Measurements from ENCODE around the gene PTPRR. TPM values are rescaled to one million over a fixed set of nuclear protein-coding genes. Genes with fewer than 3 reads are reported as not detected.

The PTPRR gene
- total RNA-seq, 3 donors from 2014 or later, result 16.6 to 46.9 (median 25.1) TPM

DNA sequence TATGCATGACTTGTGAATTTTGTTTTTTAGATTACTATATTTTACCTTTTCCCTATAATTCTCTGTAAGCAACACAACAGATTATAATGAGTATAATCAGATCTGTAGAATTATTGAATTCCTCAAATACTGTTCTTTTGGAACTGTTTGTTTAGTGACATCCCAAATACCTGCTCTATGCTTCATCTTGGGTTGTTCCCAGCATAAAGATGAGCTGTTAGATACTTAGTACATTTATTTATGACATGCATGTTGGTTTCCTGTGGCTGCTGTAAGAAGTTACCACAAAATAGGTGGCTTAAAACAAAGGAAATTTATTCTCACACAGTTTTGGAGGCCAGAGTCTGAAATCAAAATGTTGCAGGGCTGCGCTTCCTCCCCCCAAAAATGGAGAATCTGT lies 78.4 kb downstream of the PTPRR start:
- TF ChIP-seq, protein P1, sequence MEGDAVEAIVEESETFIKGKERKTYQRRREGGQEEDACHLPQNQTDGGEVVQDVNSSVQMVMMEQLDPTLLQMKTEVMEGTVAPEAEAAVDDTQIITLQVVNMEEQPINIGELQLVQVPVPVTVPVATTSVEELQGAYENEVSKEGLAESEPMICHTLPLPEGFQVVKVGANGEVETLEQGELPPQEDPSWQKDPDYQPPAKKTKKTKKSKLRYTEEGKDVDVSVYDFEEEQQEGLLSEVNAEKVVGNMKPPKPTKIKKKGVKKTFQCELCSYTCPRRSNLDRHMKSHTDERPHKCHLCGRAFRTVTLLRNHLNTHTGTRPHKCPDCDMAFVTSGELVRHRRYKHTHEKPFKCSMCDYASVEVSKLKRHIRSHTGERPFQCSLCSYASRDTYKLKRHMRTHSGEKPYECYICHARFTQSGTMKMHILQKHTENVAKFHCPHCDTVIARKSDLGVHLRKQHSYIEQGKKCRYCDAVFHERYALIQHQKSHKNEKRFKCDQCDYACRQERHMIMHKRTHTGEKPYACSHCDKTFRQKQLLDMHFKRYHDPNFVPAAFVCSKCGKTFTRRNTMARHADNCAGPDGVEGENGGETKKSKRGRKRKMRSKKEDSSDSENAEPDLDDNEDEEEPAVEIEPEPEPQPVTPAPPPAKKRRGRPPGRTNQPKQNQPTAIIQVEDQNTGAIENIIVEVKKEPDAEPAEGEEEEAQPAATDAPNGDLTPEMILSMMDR (IDR thresholded peaks at IDR 0.05), result no peak
- Histone ChIP-seq H3K36me3 (ENCODE audit: low read depth) (no peaks in the 10 kb centered on the region), H3K4me1 (ENCODE audit: low read depth) (no peaks in the 10 kb centered on the region), H3K9me3 (no peaks in the 10 kb centered on the region), H3K4me3 (no peak overlapping the region)
- intact Hi-C loops (cut with DNase I, micrococcal nuclease), result loop anchor here in 1 of 2 donors (10.0 kb wide), 1 partner anchor 107 kb away; no protein-coding TSS in a partner anchor
- ATAC-seq (no peak), DNase-seq (no peak)

DNA sequence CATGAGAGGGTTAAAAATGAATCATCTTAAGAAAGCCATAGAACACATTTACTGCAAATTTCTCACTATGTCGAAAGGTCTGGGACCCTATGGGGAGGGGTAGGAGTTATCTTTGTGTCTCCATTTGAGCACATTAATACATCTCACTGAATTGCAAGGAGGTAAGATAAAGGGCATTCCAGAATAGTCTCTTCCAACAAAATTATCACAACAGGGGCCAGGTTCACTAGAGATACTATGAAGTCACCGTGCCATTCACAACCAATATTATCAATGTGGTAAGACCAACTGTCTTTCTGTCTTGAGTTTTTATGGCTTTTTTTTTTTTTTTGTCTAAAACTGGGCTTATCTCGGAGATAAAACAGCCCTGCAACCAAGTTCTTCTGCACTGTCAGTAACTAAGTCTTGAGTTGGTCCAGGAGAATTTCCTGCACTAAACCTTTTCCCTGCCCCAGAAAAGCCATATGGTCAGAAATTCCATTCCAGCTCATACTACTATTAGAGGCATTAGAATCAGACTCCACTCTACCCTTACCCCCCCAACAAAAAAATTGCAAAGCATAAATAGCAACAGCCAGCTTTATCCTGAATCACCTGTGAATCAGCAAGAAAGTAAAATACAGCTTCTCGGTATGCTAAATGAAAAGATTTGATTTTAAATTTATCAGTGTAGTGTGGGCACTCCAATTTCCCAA lies 79.7 kb downstream of the PTPRR start:
- DNase-seq, result no peak
- no peaks in the 10 kb centered on the region for H3K9me3 ChIP-seq
- H3K4me1 ChIP-seq (ENCODE audit: low read depth), result no peaks in the 10 kb centered on the region
- no peak for ATAC-seq
- TF ChIP-seq, protein P1 (IDR thresholded peaks at IDR 0.05), result no peak
- no peak overlapping the region for H3K4me3 ChIP-seq
- no peaks in the 10 kb centered on the region for H3K36me3 ChIP-seq (ENCODE audit: low read depth)
- intact Hi-C loops (cut with DNase I, micrococcal nuclease), result loop anchor here in 1 of 2 donors (10.0 kb wide), 1 partner anchor 106 kb away; no protein-coding TSS in a partner anchor

DNA sequence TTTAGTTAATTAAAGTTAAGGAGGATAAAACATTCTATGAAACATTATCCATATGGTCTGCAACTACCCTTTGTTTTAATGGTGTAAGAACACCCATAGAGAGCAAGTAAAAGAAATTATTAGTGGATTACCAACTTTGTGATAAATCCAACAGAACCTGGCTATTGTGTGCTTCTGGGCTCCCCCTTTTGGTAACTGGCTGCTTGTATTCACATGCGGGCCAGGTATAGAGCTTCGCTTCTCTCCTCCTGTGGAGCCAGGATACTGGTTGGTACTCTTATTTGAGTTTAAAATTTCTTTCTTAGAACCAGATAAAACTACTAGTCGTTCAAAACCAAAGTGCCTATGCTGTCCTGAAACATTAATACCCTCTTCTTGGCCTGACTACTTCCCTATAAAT lies 81.0 kb downstream of the PTPRR start:
- no peaks in the 10 kb centered on the region for H3K36me3 ChIP-seq (ENCODE audit: low read depth)
- DNase-seq, result no peak
- intact Hi-C loops (cut with DNase I, micrococcal nuclease), result no loop called here
- no peak overlapping the region for H3K4me3 ChIP-seq
- H3K4me1 ChIP-seq (ENCODE audit: low read depth), result no peaks in the 10 kb centered on the region
- TF ChIP-seq, protein P1 (IDR thresholded peaks at IDR 0.05), result no peak
- no peak for ATAC-seq
- H3K9me3 ChIP-seq, result no peaks in the 10 kb centered on the region

DNA sequence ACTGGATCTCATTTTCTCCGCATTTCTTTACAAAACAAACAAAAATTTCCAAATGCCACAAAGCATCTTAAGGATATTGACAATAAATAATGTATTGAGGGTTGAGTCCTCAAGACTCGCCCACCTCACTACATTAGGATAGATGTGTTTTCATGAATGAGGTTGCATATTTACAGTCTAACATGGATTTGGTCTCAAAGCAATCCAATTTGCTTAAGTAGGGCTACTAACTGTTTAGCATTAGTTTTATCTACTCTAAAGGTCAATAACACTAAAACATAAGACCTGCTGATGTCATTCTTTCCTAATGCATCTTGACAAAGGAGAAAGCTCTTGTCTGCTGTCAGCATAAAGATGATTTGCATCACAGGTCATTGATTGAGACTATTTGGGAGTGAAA lies 82.4 kb downstream of the PTPRR start:
- Histone ChIP-seq H3K36me3 (ENCODE audit: low read depth) (no peaks in the 10 kb centered on the region), H3K4me3 (no peak overlapping the region), H3K9me3 (no peaks in the 10 kb centered on the region), H3K4me1 (ENCODE audit: low read depth) (no peaks in the 10 kb centered on the region)
- ATAC-seq (no peak), DNase-seq (no peak)
- TF ChIP-seq, protein P1 (IDR thresholded peaks at IDR 0.05), result no peak
- intact Hi-C loops (cut with DNase I, micrococcal nuclease), result no loop called here

DNA sequence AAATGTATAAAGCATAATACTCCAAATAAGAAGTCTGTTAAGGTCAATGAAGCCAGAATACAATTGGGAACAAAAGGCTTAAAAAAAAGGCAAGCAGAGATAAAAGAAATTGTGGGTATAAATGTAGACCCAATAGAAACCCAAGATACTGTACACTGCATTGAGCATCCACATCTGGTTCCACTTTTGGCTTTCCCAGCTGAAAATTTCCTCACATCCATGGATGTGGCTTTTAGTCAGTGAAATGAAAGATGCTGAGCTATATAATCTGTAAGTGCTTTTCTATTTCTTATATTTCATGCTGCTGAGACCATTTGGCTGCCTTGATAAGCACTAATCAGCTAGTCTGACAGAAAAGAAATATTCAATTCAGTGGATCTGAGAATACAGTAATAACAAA lies 83.5 kb downstream of the PTPRR start:
- Histone ChIP-seq H3K4me1 (ENCODE audit: low read depth) (no peaks in the 10 kb centered on the region), H3K4me3 (no peak overlapping the region), H3K9me3 (no peaks in the 10 kb centered on the region), H3K36me3 (ENCODE audit: low read depth) (no peaks in the 10 kb centered on the region)
- intact Hi-C loops (cut with DNase I, micrococcal nuclease), result no loop called here
- ATAC-seq, result no peak
- TF ChIP-seq, protein P1 (IDR thresholded peaks at IDR 0.05), result no peak
- DNase-seq, result no peak
